M059J (cell line): ENCODE data around the gene SHISAL2A. TPM values are rescaled to one million over a fixed set of nuclear protein-coding genes. Genes with fewer than 3 reads are reported as not detected.
"Not testable (repeated sequence)": the region's sequence is repeated elsewhere in the genome, so short reads cannot be mapped to it uniquely, and the experiment has no call there.

ENCODE experiments used
- DNase-seq: peaks from one replicate; pipeline ENCODE4 v3.0.0-alpha.2; 2012; ENCODE audit warnings: low read depth
- total RNA-seq: library from RNA; depleted of rRNA; stranded (reverse); fragments of >200 nt; shearing (Covaris generic); gene quantifications from 2 replicates; pipeline ENCODE4 v1.2.3, GENCODE V29; 2014; rRNA removed

The SHISAL2A gene
- total RNA-seq, 1 experiment from 2014 or later, result not detected

GRCh38 chr1:52684545-52684944 lies 51.6 kb downstream of the SHISAL2A start:
- no peak for DNase-seq

- peak; percentile 64 for DNase-seq
Measured at GRCh38 chr1:52686261-52686751, 53.3 kb downstream of the SHISAL2A start.

GRCh38 chr1:52686830-52687229 lies 53.9 kb downstream of the SHISAL2A start:
- no peak for DNase-seq

- DNase-seq, result no peak
Measured at GRCh38 chr1:52691821-52692220, 58.9 kb downstream of the SHISAL2A start.

GRCh38 chr1:52692697-52693096 lies 59.7 kb downstream of the SHISAL2A start:
- DNase-seq, result no peak

- DNase-seq, result not testable (repeated sequence)
Measured at GRCh38 chr1:52693351-52693750, 60.4 kb downstream of the SHISAL2A start.

GRCh38 chr1:52693843-52694242 lies 60.9 kb downstream of the SHISAL2A start:
- no peak for DNase-seq

- no peak for DNase-seq
Measured at GRCh38 chr1:52695627-52696026, 62.7 kb downstream of the SHISAL2A start.

GRCh38 chr1:52697795-52698674 lies 65.1 kb downstream of the SHISAL2A start, which contains the start of gene COA7:
Gene COA7 (minus strand): TSS chr1:52698347. CDS start chr1:52698326, 21 bp downstream.
- DNase-seq, result peak; percentile 79

- peak; percentile 79 for DNase-seq
Measured at GRCh38 chr1:52702886-52703787, 70.2 kb downstream of the SHISAL2A start.

GRCh38 chr1:52706136-52706670 lies 73.2 kb downstream of the SHISAL2A start:
- no peak for DNase-seq

Other genes starting within 250 kb of the SHISAL2A start
- 16.7 and 20.2 TPM in 2 replicates for gene ORC1, start 228.7 kb upstream of the SHISAL2A start, total RNA-seq
- gene PRPF38A, start 228.6 kb upstream of the SHISAL2A start, total RNA-seq, result 15.6 and 19.5 TPM in 2 replicates
- 12.7 and 22.3 TPM in 2 replicates for gene TUT4, start 80.1 kb upstream of the SHISAL2A start, total RNA-seq
- 7.7 and 8.7 TPM in 2 replicates for gene GPX7, start 30.8 kb upstream of the SHISAL2A start, total RNA-seq
- 8.5 and 10.1 TPM in 2 replicates for gene COA7, start 65.2 kb downstream of the SHISAL2A start, total RNA-seq
- gene ZYG11B, start 93.3 kb downstream of the SHISAL2A start, total RNA-seq, result 17.9 and 24.9 TPM in 2 replicates
- gene ZYG11A, start 209.6 kb downstream of the SHISAL2A start, total RNA-seq, result 0.64 and 1.6 TPM in 2 replicates